Mesenteric fat pad (tissue), 1 donor: ENCODE measurements around the gene HDGFL1. TPM values are rescaled to one million over a fixed set of nuclear protein-coding genes. Genes with fewer than 3 reads are reported as not detected.

Experiments used
- DNase-seq: peaks from one replicate; pipeline ENCODE4 v3.0.0-alpha.2; 2020; ENCODE audit warnings: low spot score
- total RNA-seq: library from RNA; stranded (reverse); fragmentation: NEBNext Ultra II Directional; extraction: Animal tissue kit (Norgen Biotek cat#: 25700); gene quantifications from one replicate; pipeline ENCODE4 v1.2.1, GENCODE V29; 2021
- donor health status: DM: yes; HTN: yes; CAD: no.

Gene HDGFL1
- total RNA-seq, 1 donor from 2014 or later = not detected

GRCh38 chr6:22589118-22589517, 19.8 kb downstream of the HDGFL1 start:
- DNase-seq = no peak

- DNase-seq = no peak
These were observed 21.1 kb downstream of the HDGFL1 start for GRCh38 chr6:22590423-22590822.

GRCh38 chr6:22593895-22594294, 24.5 kb downstream of the HDGFL1 start:
- DNase-seq = no peak

- no peak for DNase-seq
These were observed 26.6 kb downstream of the HDGFL1 start for GRCh38 chr6:22596011-22596410.

- no peak for DNase-seq
These were observed 29.0 kb downstream of the HDGFL1 start for GRCh38 chr6:22598339-22598738.

- no peak for DNase-seq
These were observed 30.7 kb downstream of the HDGFL1 start for GRCh38 chr6:22600059-22600458.

- DNase-seq = no peak
These were observed 32.6 kb downstream of the HDGFL1 start for GRCh38 chr6:22601984-22602383.

GRCh38 chr6:22605736-22606135, 36.4 kb downstream of the HDGFL1 start:
- no peak for DNase-seq

GRCh38 chr6:22610127-22610526, 40.8 kb downstream of the HDGFL1 start:
- no peak for DNase-seq

GRCh38 chr6:22612236-22612635, 42.9 kb downstream of the HDGFL1 start:
- DNase-seq = no peak

- no peak for DNase-seq
These were observed 43.7 kb downstream of the HDGFL1 start for GRCh38 chr6:22613051-22613450.

GRCh38 chr6:22613695-22614094, 44.3 kb downstream of the HDGFL1 start:
- DNase-seq = no peak

GRCh38 chr6:22614547-22614946, 45.2 kb downstream of the HDGFL1 start:
- DNase-seq = no peak

- DNase-seq = no peak
These were observed 51.7 kb downstream of the HDGFL1 start for GRCh38 chr6:22621028-22621427.
